Fibroblast of skin of abdomen (primary cell): ENCODE data around the gene RET.

Source experiments
- DNase-seq: peaks from one replicate; pipeline ENCODE4 v3.0.0-alpha.2; 2013

The RET gene

DNA sequence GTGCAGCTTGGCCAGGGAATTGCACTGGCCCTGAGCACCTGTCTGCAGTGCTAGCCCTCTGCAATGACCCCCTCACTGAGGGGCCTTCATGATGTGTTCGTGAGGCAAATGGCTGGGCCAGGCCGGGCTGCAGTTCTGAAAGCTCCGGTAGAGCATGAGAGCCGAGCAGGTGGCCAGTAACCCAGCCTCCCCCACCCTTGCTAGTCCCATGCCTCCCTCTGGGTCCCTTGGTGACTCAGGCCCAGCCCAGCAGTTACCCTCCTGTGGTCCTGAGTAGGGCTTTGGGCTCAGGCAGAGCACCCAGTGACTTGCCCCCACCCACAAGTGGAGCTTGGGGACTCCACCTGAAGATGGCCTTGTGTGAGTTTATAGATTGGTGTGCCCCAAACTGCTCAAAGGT, 45.2 kb downstream of the RET start:
- no peak for DNase-seq

GRCh38 chr10:43122826-43123225, 46.0 kb downstream of the RET start:
- no peak for DNase-seq

- DNase-seq, result no peak
Observed at GRCh38 chr10:43123361-43124093, 46.7 kb downstream of the RET start.

- no peak for DNase-seq
Observed at GRCh38 chr10:43124094-43124521, 47.2 kb downstream of the RET start.

DNA sequence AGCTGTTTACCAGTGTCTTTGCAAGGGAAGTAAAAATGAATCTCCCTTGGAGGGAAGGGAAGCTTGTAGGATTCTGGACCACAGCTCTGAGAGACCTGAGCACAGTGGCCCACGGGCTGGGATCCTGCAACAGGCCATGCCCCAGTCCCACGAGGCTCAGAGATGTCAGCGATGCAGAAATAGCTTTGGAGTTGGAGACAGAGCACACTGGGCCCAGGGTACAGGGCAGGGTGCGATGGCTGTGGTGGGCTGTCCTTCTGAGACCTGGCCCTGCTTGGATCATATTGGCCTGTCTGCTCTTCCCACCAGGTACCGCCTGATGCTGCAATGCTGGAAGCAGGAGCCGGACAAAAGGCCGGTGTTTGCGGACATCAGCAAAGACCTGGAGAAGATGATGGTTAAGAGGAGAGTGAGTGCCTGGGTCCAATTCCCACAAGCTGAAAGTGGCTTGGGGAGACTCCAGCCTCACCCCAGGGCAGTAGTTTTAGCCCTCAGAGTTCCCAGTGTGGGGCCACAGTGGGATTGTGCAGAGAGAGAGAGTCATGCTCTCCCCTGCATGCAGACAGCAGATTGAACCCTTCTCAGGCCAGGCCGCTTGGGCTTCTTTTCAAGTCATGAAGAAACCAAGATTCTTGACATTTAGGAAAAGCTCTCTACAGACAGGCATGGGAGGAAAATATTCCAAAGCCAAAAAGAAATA, 47.9 kb downstream of the RET start:
- DNase-seq, result no peak

DNA sequence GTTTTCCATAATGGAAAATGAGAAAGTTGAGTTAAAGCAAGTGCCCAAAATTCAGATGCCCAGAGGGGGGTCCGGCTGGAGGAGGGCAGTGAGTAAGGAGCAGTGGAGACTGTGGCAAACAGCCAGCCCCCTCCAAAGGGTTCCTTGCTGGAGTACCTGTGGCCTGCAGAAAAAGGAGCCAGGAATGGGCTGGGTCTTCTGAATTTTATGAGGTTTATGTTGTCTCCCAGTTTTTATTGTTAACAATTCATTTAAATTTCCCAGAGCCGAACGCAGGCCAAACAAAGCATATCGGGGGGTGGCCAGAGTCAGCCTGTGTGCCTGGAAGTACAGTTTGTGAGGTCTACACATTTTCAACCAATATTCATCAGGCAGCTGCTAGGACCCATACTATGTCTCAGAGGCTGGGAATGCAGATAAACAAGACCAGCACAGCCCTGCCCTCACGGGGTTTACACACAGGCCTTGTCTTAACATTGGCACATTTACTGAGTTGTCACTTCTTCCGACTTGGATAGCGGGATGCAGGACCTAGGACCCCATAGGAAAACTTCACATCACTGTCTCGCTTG, 48.5 kb downstream of the RET start:
- no peak for DNase-seq

DNA sequence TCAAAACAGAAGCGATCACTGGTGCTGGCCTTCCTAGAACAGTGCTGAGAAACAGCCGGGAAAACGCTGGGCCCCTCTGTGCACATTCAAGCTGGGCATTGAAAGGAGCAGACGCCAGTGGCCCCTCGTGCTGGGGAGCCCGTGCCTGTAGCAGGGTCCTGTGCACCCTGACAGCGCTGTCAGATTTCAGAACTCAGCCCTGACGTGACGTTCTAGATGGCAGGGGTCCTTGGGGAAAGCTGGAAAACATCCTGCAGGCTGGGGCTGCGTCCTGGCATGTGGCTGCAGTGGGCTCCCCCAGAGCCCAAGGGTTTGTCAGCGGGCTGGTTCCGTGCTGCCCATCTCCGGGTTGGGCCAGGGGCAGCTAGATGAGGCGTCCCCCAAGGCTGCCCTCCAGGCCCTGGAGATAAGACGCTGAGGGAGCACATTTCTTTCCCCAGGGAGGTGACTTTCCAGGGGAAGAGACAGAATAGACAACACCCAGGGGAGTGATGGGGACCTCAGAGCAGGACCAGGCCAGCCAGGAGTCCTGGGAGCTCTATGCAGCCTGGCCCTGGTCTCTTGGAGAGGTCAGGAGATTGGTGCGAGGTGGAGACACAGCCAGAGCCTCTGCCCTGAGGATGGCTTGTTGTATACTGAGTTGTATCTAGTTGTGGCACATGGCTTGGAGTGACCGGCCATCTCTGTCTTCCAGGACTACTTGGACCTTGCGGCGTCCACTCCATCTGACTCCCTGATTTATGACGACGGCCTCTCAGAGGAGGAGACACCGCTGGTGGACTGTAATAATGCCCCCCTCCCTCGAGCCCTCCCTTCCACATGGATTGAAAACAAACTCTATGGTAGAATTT, 49.2 kb downstream of the RET start:
- DNase-seq, result no peak

DNA sequence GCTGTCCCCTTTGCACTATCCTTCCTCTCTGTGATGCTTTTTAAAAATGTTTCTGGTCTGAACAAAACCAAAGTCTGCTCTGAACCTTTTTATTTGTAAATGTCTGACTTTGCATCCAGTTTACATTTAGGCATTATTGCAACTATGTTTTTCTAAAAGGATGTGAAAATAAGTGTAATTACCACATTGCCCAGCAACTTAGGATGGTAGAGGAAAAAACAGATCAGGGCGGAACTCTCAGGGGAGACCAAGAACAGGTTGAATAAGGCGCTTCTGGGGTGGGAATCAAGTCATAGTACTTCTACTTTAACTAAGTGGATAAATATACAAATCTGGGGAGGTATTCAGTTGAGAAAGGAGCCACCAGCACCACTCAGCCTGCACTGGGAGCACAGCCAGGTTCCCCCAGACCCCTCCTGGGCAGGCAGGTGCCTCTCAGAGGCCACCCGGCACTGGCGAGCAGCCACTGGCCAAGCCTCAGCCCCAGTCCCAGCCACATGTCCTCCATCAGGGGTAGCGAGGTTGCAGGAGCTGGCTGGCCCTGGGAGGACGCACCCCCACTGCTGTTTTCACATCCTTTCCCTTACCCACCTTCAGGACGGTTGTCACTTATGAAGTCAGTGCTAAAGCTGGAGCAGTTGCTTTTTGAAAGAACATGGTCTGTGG, 50.0 kb downstream of the RET start:
- no peak for DNase-seq

DNA sequence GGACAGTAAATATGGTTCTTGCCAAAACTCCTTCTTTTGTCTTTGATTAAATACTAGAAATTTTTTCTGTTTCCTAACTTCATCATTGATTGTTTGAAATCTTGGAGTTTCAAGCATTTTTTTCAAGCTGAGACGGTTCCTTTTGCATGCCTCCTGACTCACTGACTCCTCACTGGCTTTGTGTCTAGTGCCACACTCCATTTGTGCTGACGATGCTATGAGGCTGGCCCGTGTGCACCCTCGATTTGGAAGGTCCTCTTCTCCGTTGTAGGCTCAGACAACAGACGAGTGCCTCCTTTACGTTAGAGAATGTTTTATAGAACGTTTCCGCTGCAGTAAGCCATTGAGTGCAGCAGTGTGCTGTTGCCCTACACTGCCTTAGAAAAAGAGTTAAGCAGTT, 50.6 kb downstream of the RET start:
- DNase-seq, result no peak

DNA sequence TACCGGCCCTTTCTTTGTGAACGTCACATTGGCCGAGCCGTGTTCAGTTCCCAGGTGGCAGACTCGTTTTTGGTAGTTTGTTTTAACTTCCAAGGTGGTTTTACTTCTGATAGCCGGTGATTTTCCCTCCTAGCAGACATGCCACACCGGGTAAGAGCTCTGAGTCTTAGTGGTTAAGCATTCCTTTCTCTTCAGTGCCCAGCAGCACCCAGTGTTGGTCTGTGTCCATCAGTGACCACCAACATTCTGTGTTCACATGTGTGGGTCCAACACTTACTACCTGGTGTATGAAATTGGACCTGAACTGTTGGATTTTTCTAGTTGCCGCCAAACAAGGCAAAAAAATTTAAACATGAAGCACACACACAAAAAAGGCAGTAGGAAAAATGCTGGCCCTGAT, 51.5 kb downstream of the RET start:
- DNase-seq, result no peak

- peak; percentile 96 for DNase-seq
Observed at GRCh38 chr10:43128958-43129706, 52.3 kb downstream of the RET start.

- DNase-seq, result no peak
Observed at GRCh38 chr10:43130770-43131171, 53.9 kb downstream of the RET start.

GRCh38 chr10:43131256-43131655, 54.4 kb downstream of the RET start:
- no peak for DNase-seq

DNA sequence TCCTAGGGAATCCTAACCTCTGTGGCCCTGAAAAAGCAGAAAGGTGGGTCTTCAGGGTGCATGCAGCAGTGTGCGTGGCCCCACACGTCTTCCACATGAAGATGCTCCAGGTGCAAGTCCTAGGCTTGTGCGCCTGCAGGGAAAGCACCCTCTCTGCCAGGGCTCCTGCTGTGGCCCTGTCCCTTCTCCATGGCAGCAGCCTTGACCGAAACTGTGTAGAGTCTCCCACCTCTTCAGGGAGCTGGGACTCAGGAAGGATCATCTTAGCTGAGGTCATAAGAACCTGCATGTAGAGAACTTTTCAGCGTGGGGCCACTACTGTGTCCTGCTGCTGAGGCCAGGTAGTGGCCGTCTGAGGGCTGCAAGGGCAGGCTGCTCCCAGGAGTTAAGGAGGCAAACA, 55.0 kb downstream of the RET start:
- no peak for DNase-seq

DNA sequence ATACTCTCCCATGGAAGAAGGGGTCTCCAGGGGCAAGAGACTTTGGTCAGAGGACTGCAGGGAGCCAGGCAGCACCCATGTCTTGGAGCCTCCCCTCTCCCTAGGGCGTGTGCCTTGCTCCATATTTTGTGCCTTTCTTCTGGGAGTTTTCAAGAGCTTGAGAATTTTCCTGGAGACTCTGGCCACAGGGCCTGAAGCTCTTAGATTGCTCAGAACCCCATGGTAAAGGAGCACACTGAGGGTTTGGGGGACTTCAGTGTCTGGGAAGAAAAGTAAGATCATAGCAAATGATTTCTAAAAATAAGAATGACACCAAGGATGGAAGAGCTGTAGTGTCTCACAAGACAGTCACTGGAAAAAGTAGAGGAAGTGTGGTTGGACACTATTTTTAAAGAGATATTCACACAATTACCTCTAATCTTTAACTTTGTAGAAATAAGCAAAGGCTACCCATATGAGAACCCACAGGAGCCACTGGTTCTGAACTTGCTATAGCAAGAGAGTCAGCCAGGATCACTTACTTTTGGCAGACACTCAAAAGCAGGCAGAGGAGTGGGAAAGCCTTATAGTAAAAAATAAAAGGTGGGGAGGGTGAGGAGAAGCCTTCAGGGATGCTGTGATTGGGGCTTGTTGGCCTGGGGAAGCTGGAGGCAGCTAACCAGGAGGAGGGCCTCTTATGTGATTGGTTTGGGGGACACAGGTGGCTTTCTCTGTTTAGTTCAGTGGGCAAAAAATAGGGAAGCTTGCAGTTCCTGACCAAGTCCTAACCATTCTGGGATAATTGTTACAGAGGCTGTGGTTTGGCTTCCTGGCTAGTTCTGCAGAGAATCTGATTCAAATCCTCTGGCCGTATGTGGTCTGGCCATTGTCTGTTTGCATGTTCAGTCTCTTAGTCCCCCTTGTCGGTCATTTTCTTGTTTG, 56.3 kb downstream of the RET start:
- DNase-seq, result no peak

- DNase-seq, result no peak
Observed at GRCh38 chr10:43134126-43134905, 57.4 kb downstream of the RET start.

GRCh38 chr10:43135064-43135463, 58.2 kb downstream of the RET start:
- DNase-seq, result no peak

DNA sequence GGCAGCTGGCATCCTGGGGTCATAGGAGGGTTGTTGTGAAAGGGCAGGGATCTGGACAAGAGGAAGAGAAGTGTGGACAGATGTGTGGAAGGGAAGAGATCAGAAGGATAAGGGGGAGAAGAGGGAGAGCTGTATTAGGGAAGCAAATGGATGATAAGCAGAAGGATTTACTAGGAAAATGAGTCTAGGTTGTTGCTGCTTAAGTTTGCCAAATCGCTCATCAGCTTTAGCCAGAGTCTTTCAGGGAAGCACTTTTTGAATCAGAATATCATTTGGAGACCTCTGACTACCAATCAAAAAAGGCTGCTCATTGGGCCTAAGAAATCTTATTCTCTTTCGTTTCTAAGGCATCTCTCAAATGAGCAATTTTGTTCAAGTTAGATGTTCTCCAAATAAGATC, 58.8 kb downstream of the RET start:
- DNase-seq, result no peak

DNA sequence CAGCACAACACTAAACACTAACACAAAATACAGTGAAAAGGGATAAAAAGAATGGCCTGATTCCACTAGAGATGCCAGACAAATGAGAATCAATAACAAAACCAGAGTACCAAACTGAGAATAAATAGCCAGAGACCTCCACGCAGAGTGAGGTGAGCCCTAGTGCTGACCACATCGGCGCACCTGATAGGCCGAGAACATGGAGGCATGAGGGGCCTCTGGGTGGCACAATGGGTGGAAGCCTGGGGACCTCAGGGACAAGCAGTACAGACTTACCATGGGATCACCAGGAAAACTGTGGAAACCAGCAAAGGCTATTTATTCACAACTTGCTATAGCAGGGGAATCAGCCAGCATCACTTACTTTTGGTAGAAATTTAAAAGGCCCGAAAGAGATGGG, 59.6 kb downstream of the RET start:
- DNase-seq, result no peak
